ENCODE results near the gene ECD.

Gene ECD

DNA sequence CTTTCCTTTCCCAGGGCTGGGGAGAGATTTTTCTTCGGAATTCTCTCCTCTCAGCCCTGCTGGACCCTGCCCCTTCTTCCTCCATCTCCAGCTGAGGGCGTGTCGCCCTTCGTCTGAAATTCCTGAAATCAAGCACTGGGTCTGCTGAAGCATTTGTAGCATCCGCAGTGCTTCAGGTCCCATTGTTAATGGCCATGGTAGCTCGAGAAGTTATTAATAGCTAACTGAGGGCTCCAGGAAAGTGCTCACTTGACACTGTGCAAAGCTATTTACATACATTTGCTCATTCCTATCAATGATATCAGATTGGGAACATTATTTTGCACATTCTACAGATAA is 626 bp upstream of the ECD start:
- Histone ChIP-seq H3K9ac (ENCODE audit: low read length) (peak overlapping the region; percentile 91), H3K4me2 (ENCODE audit: low read length) (peak overlapping the region; percentile 80), H3K36me3 (replicated peaks; ENCODE audit: low read depth, low read length) (peaks cover 3% of the 10 kb centered on the region), H3K79me2 (ENCODE audit: low read length) (peaks cover 49% of the 10 kb centered on the region), H3K4me1 (ENCODE audit: low read length) (peaks cover 8% of the 10 kb centered on the region), H4K20me1 (ENCODE audit: insufficient read depth, low read length) (no peaks in the 10 kb centered on the region), H3K4me3 (ENCODE audit: low read length) (peak overlapping the region; percentile 90), H3K27ac (ENCODE audit: low read length) (peak overlapping the region; percentile 56), H2AFZ (ENCODE audit: low read depth, low read length) (peak overlapping the region; percentile 41; the same call in 1 of the 2 replicates), H3K27me3 (ENCODE audit: low read depth, low read length) (no peaks in the 10 kb centered on the region), H3K9me3 (ENCODE audit: insufficient read depth, low read length) (no peaks in the 10 kb centered on the region)
- TF ChIP-seq CTCF (IDR thresholded peaks at IDR 0.05; ENCODE audit: low read depth, low read length) (no peak), EZH2phosphoT487 (IDR thresholded peaks at IDR 0.05; ENCODE audit: low read depth) (no peak)

DNA sequence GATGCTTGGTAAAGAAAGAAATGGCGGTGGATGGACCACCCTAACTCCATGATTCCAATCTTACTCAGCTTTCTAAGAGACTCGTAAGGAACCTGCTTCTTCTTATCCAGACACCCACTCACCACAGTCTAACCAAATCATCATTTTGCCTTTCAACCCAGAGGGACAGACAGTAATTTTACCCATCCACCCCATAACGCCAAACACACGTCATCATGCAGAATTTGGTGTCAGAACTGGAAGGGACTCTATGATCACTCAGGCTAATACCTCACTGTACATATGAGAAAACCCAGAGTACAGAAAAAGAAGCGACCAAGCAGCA is 388 bp downstream of the ECD start:
- Histone ChIP-seq H3K36me3 (replicated peaks; ENCODE audit: low read depth, low read length) (peaks cover 7% of the 10 kb centered on the region), H3K4me1 (ENCODE audit: low read length) (peaks cover 8% of the 10 kb centered on the region), H4K20me1 (ENCODE audit: insufficient read depth, low read length) (no peaks in the 10 kb centered on the region), H2AFZ (ENCODE audit: low read depth, low read length) (peak overlapping the region; percentile 78; the same call in 1 of the 2 replicates), H3K4me3 (ENCODE audit: low read length) (peak overlapping the region; percentile 90), H3K27ac (ENCODE audit: low read length) (peak overlapping the region; percentile 56), H3K27me3 (ENCODE audit: low read depth, low read length) (no peaks in the 10 kb centered on the region), H3K9me3 (ENCODE audit: insufficient read depth, low read length) (no peaks in the 10 kb centered on the region), H3K9ac (ENCODE audit: low read length) (peak overlapping the region; percentile 91), H3K79me2 (ENCODE audit: low read length) (peaks cover 58% of the 10 kb centered on the region), H3K4me2 (ENCODE audit: low read length) (peak overlapping the region; percentile 65)
- TF ChIP-seq CTCF (IDR thresholded peaks at IDR 0.05; ENCODE audit: low read depth, low read length), result no peak
- no peak for TF ChIP-seq EZH2phosphoT487 (IDR thresholded peaks at IDR 0.05; ENCODE audit: low read depth)

DNA sequence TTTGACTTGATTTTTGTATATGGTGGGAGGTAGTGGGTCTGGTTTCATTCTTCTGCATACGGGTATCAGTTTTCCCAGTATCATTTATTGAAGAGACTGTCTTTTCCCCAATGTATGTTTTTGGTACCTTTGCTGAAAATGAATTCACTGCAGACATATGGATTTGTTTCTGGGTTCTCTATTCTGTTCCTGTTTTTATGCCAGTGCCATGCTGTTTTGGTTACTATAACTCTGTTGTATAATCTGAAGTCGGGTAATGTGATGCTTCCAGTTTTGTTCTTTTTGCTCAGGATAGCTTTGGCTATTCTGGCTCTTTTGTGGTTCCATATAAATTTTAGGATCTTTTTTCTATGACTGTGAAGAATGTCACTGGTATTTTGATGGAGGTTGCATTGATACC is 836 bp downstream of the ECD start:
- Histone ChIP-seq H3K27ac (ENCODE audit: low read length) (no peak overlapping the region), H3K79me2 (ENCODE audit: low read length) (peaks cover 63% of the 10 kb centered on the region)

GRCh38 chr10:73163096-73163495 is 4.7 kb downstream of the ECD start:
- no peak overlapping the region for H3K9ac ChIP-seq (ENCODE audit: low read length)

More for the DNA sequence above, 836 bp downstream of the ECD start:
- H3K9ac ChIP-seq (ENCODE audit: low read length), result peak overlapping the region; percentile 91
- H3K9me3 ChIP-seq (ENCODE audit: insufficient read depth, low read length), result no peaks in the 10 kb centered on the region
- TF ChIP-seq CTCF (IDR thresholded peaks at IDR 0.05; ENCODE audit: low read depth, low read length) (no peak), EZH2phosphoT487 (IDR thresholded peaks at IDR 0.05; ENCODE audit: low read depth) (no peak)
- H3K4me1 ChIP-seq (ENCODE audit: low read length), result peaks cover 8% of the 10 kb centered on the region
- H2AFZ ChIP-seq (ENCODE audit: low read depth, low read length), result no peak overlapping the region
- H3K36me3 ChIP-seq (replicated peaks; ENCODE audit: low read depth, low read length), result peaks cover 7% of the 10 kb centered on the region
- no peaks in the 10 kb centered on the region for H4K20me1 ChIP-seq (ENCODE audit: insufficient read depth, low read length)
- H3K4me3 ChIP-seq (ENCODE audit: low read length), result peak overlapping the region; percentile 90
- H3K27me3 ChIP-seq (ENCODE audit: low read depth, low read length), result no peaks in the 10 kb centered on the region
- H3K4me2 ChIP-seq (ENCODE audit: low read length), result peak overlapping the region; percentile 65

More at GRCh38 chr10:73163096-73163495, 4.7 kb downstream of the ECD start:
- Histone ChIP-seq H4K20me1 (ENCODE audit: insufficient read depth, low read length) (no peaks in the 10 kb centered on the region), H3K4me3 (ENCODE audit: low read length) (no peak overlapping the region), H3K27me3 (ENCODE audit: low read depth, low read length) (no peaks in the 10 kb centered on the region), H3K79me2 (ENCODE audit: low read length) (peaks cover 71% of the 10 kb centered on the region), H3K36me3 (replicated peaks; ENCODE audit: low read depth, low read length) (peaks cover 7% of the 10 kb centered on the region), H2AFZ (ENCODE audit: low read depth, low read length) (no peak overlapping the region), H3K4me1 (ENCODE audit: low read length) (peaks cover 5% of the 10 kb centered on the region), H3K9me3 (ENCODE audit: insufficient read depth, low read length) (no peaks in the 10 kb centered on the region), H3K4me2 (ENCODE audit: low read length) (no peak overlapping the region), H3K27ac (ENCODE audit: low read length) (no peak overlapping the region)
- TF ChIP-seq CTCF (IDR thresholded peaks at IDR 0.05; ENCODE audit: low read depth, low read length) (no peak), EZH2phosphoT487 (IDR thresholded peaks at IDR 0.05; ENCODE audit: low read depth) (no peak)

All from OCI-LY3 (cell line).